K562 (cell line): ENCODE measurements around the gene ECI1. TPM values are rescaled to one million over a fixed set of nuclear protein-coding genes. Genes with fewer than 3 reads are reported as not detected.
A peak's percentile ranks its signal among the peaks of the same experiment; 100 is the strongest.

Experiments
- ATF6 ChIP-seq: sonication (generic); formaldehyde crosslinking; IDR thresholded peaks from 2 replicates; pipeline ENCODE4 v1.4.0; 2020; ENCODE audit warnings: mild to moderate bottlenecking, missing genetic modification reagents
- DACH1 ChIP-seq: fragments of 450-650 bp; IDR thresholded peaks from 2 replicates; pipeline ENCODE4 v1.6.1; 2018; ENCODE audit not compliant: partially characterized antibody
- DMBX1 ChIP-seq: fragments of 250-450 bp; sonication (Bioruptor Pico); IDR thresholded peaks from 2 replicates; pipeline ENCODE4 v1.8.0; 2022; ENCODE audit warnings: inconsistent platforms, mild to moderate bottlenecking, moderate library complexity, borderline replicate concordance
- EP400 ChIP-seq: fragments of 450-650 bp; IDR thresholded peaks from 2 replicates; pipeline ENCODE4 v1.6.1; 2017; ENCODE audit warnings: antibody characterized with exemption, mild to moderate bottlenecking, moderate library complexity
- FOXJ3 ChIP-seq: sonication (generic); formaldehyde crosslinking; IDR thresholded peaks from 2 replicates; pipeline ENCODE4 v1.4.0; 2020; ENCODE audit warnings: mild to moderate bottlenecking, missing genetic modification reagents
- HMG20A ChIP-seq: fragments of 450-650 bp; formaldehyde crosslinking; conservative IDR thresholded peaks from 2 replicates; pipeline ENCODE4 v1.4.0; 2020; ENCODE audit warnings: mild to moderate bottlenecking, mixed read lengths
- HMGXB4 ChIP-seq: sonication (generic); formaldehyde crosslinking; IDR thresholded peaks from 2 replicates; pipeline ENCODE4 v1.8.1; 2023; ENCODE audit warnings: mild to moderate bottlenecking, missing genetic modification reagents
- ID3 ChIP-seq, 2 experiments: fragments of 250-450 bp in 1 of 2; fragments of 450-650 bp in 1 of 2; sonication (Bioruptor Pico) in 1 of 2; IDR thresholded peaks; 2 replicates each; pipeline versions ENCODE4 v1.6.1 to v1.8.0; 2016 to 2021; ENCODE audit warnings: mild to moderate bottlenecking in 2 of 2, moderate library complexity in 2 of 2, missing compliant biosample characterization in 1 of 2, missing genetic modification characterization in 1 of 2
- PML ChIP-seq: IDR thresholded peaks from 2 replicates; pipeline ENCODE4 v1.6.1; 2012; ENCODE audit warnings: low read length, inconsistent platforms
- PTTG1 ChIP-seq: fragments of 450-650 bp; IDR thresholded peaks from 2 replicates; pipeline ENCODE4 v1.6.1; 2016; ENCODE audit warnings: low read depth, mild to moderate bottlenecking, missing genetic modification characterization, missing compliant biosample characterization
- SIRT6 ChIP-seq: IDR thresholded peaks from one replicate; pipeline ENCODE4 v1.6.1; 2012; ENCODE audit warnings: low read depth, mild to moderate bottlenecking, control low read depth, inconsistent platforms, low read length, moderate library complexity
- TRIM25 ChIP-seq: fragments of 450-650 bp; IDR thresholded peaks from 2 replicates; pipeline ENCODE4 v1.7.0; 2016; ENCODE audit warnings: borderline replicate concordance
- UBTF ChIP-seq, 2 experiments: IDR thresholded peaks; 2 replicates each; pipeline ENCODE4 v1.6.1; 2012; ENCODE audit warnings: improper control_type of control experiment in 2 of 2, low read depth in 2 of 2, low read length in 2 of 2, borderline replicate concordance in 1 of 2
- ZKSCAN1 ChIP-seq: fragments of 150-350 bp; IDR thresholded peaks from 2 replicates; pipeline ENCODE4 v1.6.1; 2016; ENCODE audit warnings: low read depth, low read length
- ZNF512 ChIP-seq: IDR thresholded peaks from 2 replicates; pipeline ENCODE4 v1.6.1; 2016; ENCODE audit warnings: missing genetic modification characterization, missing compliant biosample characterization
- ZNF696 ChIP-seq: fragments of 250-450 bp; sonication (Bioruptor Pico); conservative IDR thresholded peaks from 2 replicates; pipeline ENCODE4 v1.4.0; 2020; ENCODE audit warnings: mild to moderate bottlenecking, moderate library complexity
- polyA plus RNA-seq, 8 experiments: library from polyadenylated mRNA; depleted of rRNA in 4 of 8; stranded (reverse) in 5 of 8; unstranded in 3 of 8; fragments of >200 nt; fragmentation: Nextera tagmentation in 2 of 8; fragmentation: Illumina TruSeq in 1 of 8; extraction: Ambion mirVana in 2 of 8; extraction: Trizol in 1 of 8; gene quantifications; 2 replicates each; pipeline versions ENCODE4 v1.2.1 to v1.2.3, GENCODE V29; 2011 to 2014; ENCODE audit warnings: inconsistent platforms in 1 of 8, missing spikeins in 1 of 8
- total RNA-seq, 7 experiments: library from RNA; depleted of rRNA in 6 of 7; stranded (reverse); fragments of >200 nt in 6 of 7; fragmentation: Illumina TruSeq in 2 of 7; extraction: Trizol in 2 of 7; gene quantifications; 2 replicates each; pipeline versions ENCODE4 v1.2.1 to v1.2.3, GENCODE V29; 2011 to 2021; ENCODE audit warnings: low replicate concordance in 1 of 7

ECI1 gene
- total and polyA plus RNA-seq, 9 of the 15 experiments (the other 6 are each of a cell fraction or from before 2014, with no cell fraction given), result 4.7 to 189 (median 54.0) TPM

GRCh38 chr16:2251296-2252111, at the start of gene ECI1 (continued):
- TF ChIP-seq ZNF512 (no peak), ATF6 (CRISPR knock-in tag) (no peak), ZKSCAN1 (no peak; the same call in 1 of the 2 replicates), UBTF (IDR thresholded peaks at IDR 0.05; ENCODE audit: borderline replicate concordance in 1 of 2, low read depth in 2 of 2, low read length in 2 of 2) (peak; percentile 12 to 60; a peak in 2 of 4 replicates), PTTG1 (tag) (no peak), DMBX1 (CRISPR knock-in tag) (no peak; the same call in 1 of the 2 replicates), ZNF696 (CRISPR knock-in tag) (no peak), SIRT6 (no peak), TRIM25 (no peak), PML (peak; percentile 36), ID3 (CRISPR knock-in tag; IDR thresholded peaks at IDR 0.05) (no peak), ID3 (tag; IDR thresholded peaks at IDR 0.05) (peak; percentile 87), EP400 (peak; percentile 89), FOXJ3 (CRISPR knock-in tag) (no peak), DACH1 (no peak), HMGXB4 (CRISPR knock-in tag) (no peak; the same call in 1 of the 2 replicates), HMG20A (CRISPR knock-in tag) (no peak)
